Measurements from ENCODE around the gene MIER2.

MIER2 gene

GRCh38 chr19:313169-313987, 31.2 kb downstream of the MIER2 start:
- TF ChIP-seq CTCF (conservative IDR thresholded peaks at IDR 0.05): no peak
- no peak overlapping the region for H3K27ac ChIP-seq

GRCh38 chr19:311813-312261, 32.8 kb downstream of the MIER2 start:
- no peak overlapping the region for H3K27ac ChIP-seq
- TF ChIP-seq CTCF (conservative IDR thresholded peaks at IDR 0.05): no peak

GRCh38 chr19:310781-311496, 33.7 kb downstream of the MIER2 start:
- no peak overlapping the region for H3K27ac ChIP-seq
- no peak for TF ChIP-seq CTCF (conservative IDR thresholded peaks at IDR 0.05)

- TF ChIP-seq CTCF (conservative IDR thresholded peaks at IDR 0.05): no peak
- H3K27ac ChIP-seq: no peak overlapping the region
These were observed 34.4 kb downstream of the MIER2 start for GRCh38 chr19:310141-310651.

- TF ChIP-seq CTCF (conservative IDR thresholded peaks at IDR 0.05): no peak
- no peak overlapping the region for H3K27ac ChIP-seq
These were observed 35.4 kb downstream of the MIER2 start for GRCh38 chr19:309206-309565.

GRCh38 chr19:308471-309205, 36.0 kb downstream of the MIER2 start:
- TF ChIP-seq CTCF (conservative IDR thresholded peaks at IDR 0.05): no peak
- H3K27ac ChIP-seq: no peak overlapping the region
